SK-N-SH (cell line): Measurements from ENCODE around the gene GIT2. TPM values are rescaled to one million over a fixed set of nuclear protein-coding genes. Genes with fewer than 3 reads are reported as not detected.

Experiments
- CTCF ChIA-PET: fragments of 300-600, 350-600 bp; formaldehyde crosslinking; extraction: SDS; loops from one replicate; lab custom pipeline; 2021; lab: Yijun Ruan, JAX
- POLR2A ChIA-PET: fragments of 350-600 bp; sonication (Branson Sonifier 250); formaldehyde crosslinking; extraction: SDS; loops from one replicate; lab custom pipeline; 2020; ENCODE audit warnings: antibody characterized with exemption, inconsistent platforms; lab: Yijun Ruan, JAX
- DNase-seq: peaks from one replicate; pipeline ENCODE4 v3.0.0; 2012
- H2AFZ ChIP-seq: fragments of 200-600 bp; sonication (generic); 2 replicates; pipeline ENCODE4 v1.8.1; 2016; ENCODE audit warnings: antibody characterized with exemption, mild to moderate bottlenecking, low read depth
- H3F3A ChIP-seq: fragments of 200-600 bp; sonication (generic); replicated peaks from 2 replicates; pipeline ENCODE3; 2016; ENCODE audit warnings: antibody characterized with exemption, mild to moderate bottlenecking; ENCODE audit not compliant: insufficient read depth
- H3K27ac ChIP-seq, 2 experiments: fragments of 200-500 bp in 1 of 2; fragments of 200-600 bp in 1 of 2; sonication (Bioruptor generic) in 1 of 2; sonication (generic), shearing (Covaris generic) in 1 of 2; 2 replicates each; pipeline versions ENCODE4 v1.5.1 to v1.6.1; 2014 to 2016; ENCODE audit warnings: low read depth in 2 of 2, inconsistent platforms in 1 of 2, low read length in 1 of 2, mild to moderate bottlenecking in 1 of 2, mixed read lengths in 1 of 2
- H3K27me3 ChIP-seq: fragments of 200-600 bp; sonication (generic), shearing (Covaris generic); 2 replicates; pipeline ENCODE4 v1.6.1; 2016; ENCODE audit warnings: mixed run types; ENCODE audit not compliant: insufficient read depth
- H3K36me3 ChIP-seq, 2 experiments: fragments of 200-500 bp in 1 of 2; fragments of 200-600 bp in 1 of 2; sonication (Bioruptor generic) in 1 of 2; sonication (generic) in 1 of 2; replicated peaks in 1 of 2; 2 replicates each; pipeline versions ENCODE3 to v1.5.1; 2014 to 2016; ENCODE audit warnings: low read length in 1 of 2, mild to moderate bottlenecking in 1 of 2; ENCODE audit not compliant: insufficient read depth in 2 of 2, control insufficient read depth in 1 of 2
- H3K4me1 ChIP-seq, 2 experiments: fragments of 200-500 bp in 1 of 2; fragments of 200-600 bp in 1 of 2; sonication (Bioruptor generic) in 1 of 2; sonication (generic), shearing (Covaris generic) in 1 of 2; 2 replicates each; pipeline versions ENCODE4 v1.5.1 to v1.6.1; 2014 to 2016; ENCODE audit warnings: low read depth in 1 of 2, low read length in 1 of 2, mixed run types in 1 of 2; ENCODE audit not compliant: insufficient read depth in 2 of 2, control insufficient read depth in 1 of 2
- H3K4me2 ChIP-seq: fragments of 200-600 bp; sonication (generic), shearing (Covaris generic); 2 replicates; pipeline ENCODE4 v1.6.1; 2017; ENCODE audit warnings: mixed run types
- H3K4me3 ChIP-seq, 2 experiments: fragments of 200-500 bp in 1 of 2; fragments of 200-600 bp in 1 of 2; sonication (Bioruptor generic) in 1 of 2; sonication (generic), shearing (Covaris generic) in 1 of 2; 2 replicates each; pipeline versions ENCODE4 v1.5.1 to v1.8.1; 2014 to 2016; ENCODE audit warnings: low read depth in 2 of 2, inconsistent platforms in 1 of 2, low read length in 1 of 2, mild to moderate bottlenecking in 1 of 2, mixed read lengths in 1 of 2, moderate library complexity in 1 of 2
- H3K79me2 ChIP-seq: fragments of 200-600 bp; sonication (generic); 2 replicates; pipeline ENCODE4 v1.8.1; 2017; ENCODE audit warnings: mild to moderate bottlenecking; ENCODE audit not compliant: insufficient read depth
- H3K9ac ChIP-seq: fragments of 200-600 bp; sonication (generic); 2 replicates; pipeline ENCODE4 v1.6.1; 2017; ENCODE audit warnings: mixed run types
- H3K9me2 ChIP-seq: fragments of 200-600 bp; sonication (generic); 2 replicates; pipeline ENCODE4 v1.6.1; 2017; ENCODE audit warnings: mixed run types
- H3K9me3 ChIP-seq: fragments of 200-600 bp; sonication (generic); 2 replicates; pipeline ENCODE4 v1.6.1; 2017; ENCODE audit warnings: mixed run types, mild to moderate bottlenecking, moderate library complexity
- H4K20me1 ChIP-seq: fragments of 200-600 bp; sonication (generic); 2 replicates; pipeline ENCODE4 v1.6.1; 2017; ENCODE audit warnings: mild to moderate bottlenecking, mixed run types; ENCODE audit not compliant: insufficient read depth
- ELF1 ChIP-seq: IDR thresholded peaks from 2 replicates; pipeline ENCODE4 v1.4.0; 2012
- FOXM1 ChIP-seq: IDR thresholded peaks from 2 replicates; pipeline ENCODE4 v1.4.0; 2012; ENCODE audit warnings: low read depth, mild to moderate bottlenecking
- MXI1 ChIP-seq: IDR thresholded peaks from 2 replicates; pipeline ENCODE4 v1.6.1; 2012; ENCODE audit warnings: mild to moderate bottlenecking, low read depth, low read length, improper control_type of control experiment
- RCOR1 ChIP-seq: fragments of 150-350 bp; IDR thresholded peaks from 2 replicates; pipeline ENCODE4 v1.6.1; 2017; ENCODE audit warnings: antibody characterized with exemption, low read length
- SMC3 ChIP-seq: IDR thresholded peaks from 2 replicates; pipeline ENCODE4 v1.6.1; 2012; ENCODE audit warnings: low read depth, low read length, improper control_type of control experiment
- TAF1 ChIP-seq: IDR thresholded peaks from 2 replicates; pipeline ENCODE4 v1.6.1; 2012; ENCODE audit warnings: low read depth, mild to moderate bottlenecking, low read length, moderate library complexity, borderline replicate concordance
- WGBS: methylation state at CpG from one replicate; pipeline ENCODE4 v1.1.6; 2017; ENCODE audit warnings: low lambda C conversion rate; 5-methylcytosine and 5-hydroxymethylcytosine counted together
- polyA plus RNA-seq, 3 experiments: library from polyadenylated mRNA; depleted of rRNA; stranded (reverse); fragments of >200 nt; gene quantifications; 2 replicates each; pipeline ENCODE4 v1.2.3, GENCODE V29; 2012
- TF ChIP-seq, protein P1 (sequence below): IDR thresholded peaks from 2 replicates; pipeline ENCODE4 v1.4.0; 2012; ENCODE audit warnings: low read depth
- TF ChIP-seq, protein P2 (sequence below): fragments of 150-350 bp; IDR thresholded peaks from 2 replicates; pipeline ENCODE4 v1.6.1; 2017; ENCODE audit warnings: antibody characterized with exemption, low read length, low read depth, borderline replicate concordance
- TF ChIP-seq, protein P3 (sequence below): fragments of 200-600 bp; sonication (generic); IDR thresholded peaks from 2 replicates; pipeline ENCODE4 v1.6.1; 2017; ENCODE audit warnings: antibody characterized with exemption, mild to moderate bottlenecking, moderate library complexity

GIT2 gene
- polyA plus RNA-seq, 1 of the 3 experiments (the other 2 are of a cell fraction): 21.2 TPM

DNA sequence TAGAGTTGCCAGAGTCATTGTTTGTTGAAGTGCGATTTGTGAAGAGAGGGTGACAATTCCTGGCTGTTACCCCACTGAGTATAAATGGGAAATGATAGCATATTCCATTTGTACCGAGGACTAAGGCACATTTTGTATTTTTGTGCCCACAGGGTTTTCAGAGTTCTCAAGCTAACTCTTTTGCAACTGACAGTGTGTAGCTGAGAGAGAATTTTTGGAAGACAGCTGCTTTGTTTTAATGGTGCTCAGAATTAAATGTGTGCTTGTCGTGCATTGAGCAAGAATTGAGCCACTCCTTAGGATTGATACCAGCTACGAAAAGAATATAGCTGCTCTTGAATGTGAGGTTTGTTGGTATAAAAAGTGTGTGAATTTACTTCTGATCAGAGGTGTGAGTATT lies 24.8 kb upstream of the GIT2 start:
- CTCF ChIA-PET: interaction anchor here (1.6 kb wide), 1 partner anchor 9 kb away, joined by 3 read pairs; no protein-coding TSS in a partner anchor
- peaks cover 11% of the 10 kb centered on the region; the same call in 1 of the 2 replicates for H3K79me2 ChIP-seq
- H3K9me3 ChIP-seq: no peaks in the 10 kb centered on the region
- no peak overlapping the region for H3K4me3 ChIP-seq
- 94% methylated on average over 4 of the region's 4 CpGs for WGBS
- no peaks in the 10 kb centered on the region for H3K27me3 ChIP-seq
- peaks cover 13 to 28% of the 10 kb centered on the region in 2 experiments for H3K4me1 ChIP-seq
- no peak overlapping the region for H3K9ac ChIP-seq
- DNase-seq: no peak
- no peak overlapping the region for H3K4me2 ChIP-seq
- no peak overlapping the region for H3K27ac ChIP-seq
- peaks cover 9% of the 10 kb centered on the region; the same call in 1 of the 2 replicates for H4K20me1 ChIP-seq
- TF ChIP-seq TAF1 (no peak), SMC3 (no peak), ELF1 (no peak), MXI1 (no peak), RCOR1 (no peak)
- TF ChIP-seq, protein P1, sequence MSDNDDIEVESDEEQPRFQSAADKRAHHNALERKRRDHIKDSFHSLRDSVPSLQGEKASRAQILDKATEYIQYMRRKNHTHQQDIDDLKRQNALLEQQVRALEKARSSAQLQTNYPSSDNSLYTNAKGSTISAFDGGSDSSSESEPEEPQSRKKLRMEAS: no peak
- TF ChIP-seq, protein P2, sequence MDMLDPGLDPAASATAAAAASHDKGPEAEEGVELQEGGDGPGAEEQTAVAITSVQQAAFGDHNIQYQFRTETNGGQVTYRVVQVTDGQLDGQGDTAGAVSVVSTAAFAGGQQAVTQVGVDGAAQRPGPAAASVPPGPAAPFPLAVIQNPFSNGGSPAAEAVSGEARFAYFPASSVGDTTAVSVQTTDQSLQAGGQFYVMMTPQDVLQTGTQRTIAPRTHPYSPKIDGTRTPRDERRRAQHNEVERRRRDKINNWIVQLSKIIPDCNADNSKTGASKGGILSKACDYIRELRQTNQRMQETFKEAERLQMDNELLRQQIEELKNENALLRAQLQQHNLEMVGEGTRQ: no peak
- TF ChIP-seq, protein P3, sequence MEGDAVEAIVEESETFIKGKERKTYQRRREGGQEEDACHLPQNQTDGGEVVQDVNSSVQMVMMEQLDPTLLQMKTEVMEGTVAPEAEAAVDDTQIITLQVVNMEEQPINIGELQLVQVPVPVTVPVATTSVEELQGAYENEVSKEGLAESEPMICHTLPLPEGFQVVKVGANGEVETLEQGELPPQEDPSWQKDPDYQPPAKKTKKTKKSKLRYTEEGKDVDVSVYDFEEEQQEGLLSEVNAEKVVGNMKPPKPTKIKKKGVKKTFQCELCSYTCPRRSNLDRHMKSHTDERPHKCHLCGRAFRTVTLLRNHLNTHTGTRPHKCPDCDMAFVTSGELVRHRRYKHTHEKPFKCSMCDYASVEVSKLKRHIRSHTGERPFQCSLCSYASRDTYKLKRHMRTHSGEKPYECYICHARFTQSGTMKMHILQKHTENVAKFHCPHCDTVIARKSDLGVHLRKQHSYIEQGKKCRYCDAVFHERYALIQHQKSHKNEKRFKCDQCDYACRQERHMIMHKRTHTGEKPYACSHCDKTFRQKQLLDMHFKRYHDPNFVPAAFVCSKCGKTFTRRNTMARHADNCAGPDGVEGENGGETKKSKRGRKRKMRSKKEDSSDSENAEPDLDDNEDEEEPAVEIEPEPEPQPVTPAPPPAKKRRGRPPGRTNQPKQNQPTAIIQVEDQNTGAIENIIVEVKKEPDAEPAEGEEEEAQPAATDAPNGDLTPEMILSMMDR: no peak
- POLR2A ChIA-PET: interaction anchor here (0.6 kb wide), 1 partner anchor 28 kb away, joined by 3 read pairs; no protein-coding TSS in a partner anchor
- H3K9me2 ChIP-seq: no peaks in the 10 kb centered on the region
- no peak overlapping the region for H2AFZ ChIP-seq
- peaks cover 27% of the 10 kb centered on the region for H3F3A ChIP-seq
- H3K36me3 ChIP-seq: peaks cover 24 to 42% of the 10 kb centered on the region in 2 experiments

DNA sequence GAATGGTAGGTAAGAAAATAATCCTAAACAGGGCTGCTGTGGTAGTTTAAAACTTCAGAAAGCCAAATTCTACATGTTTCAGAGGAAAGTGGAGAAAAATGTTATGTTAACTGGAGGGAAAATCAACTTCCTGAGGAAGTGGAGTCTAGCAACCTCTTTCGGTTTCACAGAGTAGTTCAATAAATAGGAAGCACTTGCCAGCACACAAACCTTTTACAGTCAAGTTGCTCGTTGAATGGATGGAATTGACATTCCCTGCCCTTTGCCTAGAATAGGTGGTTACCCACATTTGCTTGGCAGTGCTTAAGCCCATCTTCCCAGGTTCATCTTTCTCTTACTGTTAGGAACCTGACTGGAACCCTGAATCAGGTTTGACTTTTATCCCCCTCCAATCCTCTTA lies 19.0 kb upstream of the GIT2 start:
- H3K27ac ChIP-seq: no peak overlapping the region
- ChIA-PET POLR2A (no interaction called here), CTCF (no interaction called here)
- H3K79me2 ChIP-seq: peaks cover 29% of the 10 kb centered on the region; the same call in 1 of the 2 replicates
- H3K9me3 ChIP-seq: no peaks in the 10 kb centered on the region
- H3K27me3 ChIP-seq: no peaks in the 10 kb centered on the region
- H3K4me3 ChIP-seq: no peak overlapping the region
- no peaks in the 10 kb centered on the region for H3K9me2 ChIP-seq
- peaks cover 3% of the 10 kb centered on the region for H3F3A ChIP-seq
- H4K20me1 ChIP-seq: no peaks in the 10 kb centered on the region; the same call in 1 of the 2 replicates
- no peak overlapping the region for H3K9ac ChIP-seq
- TF ChIP-seq FOXM1: no peak
- 97% methylated on average over 2 of the region's 2 CpGs for WGBS
- DNase-seq: no peak
- no peak overlapping the region for H2AFZ ChIP-seq
- no peak overlapping the region for H3K4me2 ChIP-seq
- H3K4me1 ChIP-seq: no peaks in the 10 kb centered on the region
- peaks cover 26 to 42% of the 10 kb centered on the region in 2 experiments for H3K36me3 ChIP-seq
